ENCODE results near the gene NALCN. TPM values are rescaled to one million over a fixed set of nuclear protein-coding genes. Genes with fewer than 3 reads are reported as not detected.

Gene NALCN
- total RNA-seq, 4 donors from 2014 or later: 0.67 to 2.0 (median 1.5) TPM

DNA sequence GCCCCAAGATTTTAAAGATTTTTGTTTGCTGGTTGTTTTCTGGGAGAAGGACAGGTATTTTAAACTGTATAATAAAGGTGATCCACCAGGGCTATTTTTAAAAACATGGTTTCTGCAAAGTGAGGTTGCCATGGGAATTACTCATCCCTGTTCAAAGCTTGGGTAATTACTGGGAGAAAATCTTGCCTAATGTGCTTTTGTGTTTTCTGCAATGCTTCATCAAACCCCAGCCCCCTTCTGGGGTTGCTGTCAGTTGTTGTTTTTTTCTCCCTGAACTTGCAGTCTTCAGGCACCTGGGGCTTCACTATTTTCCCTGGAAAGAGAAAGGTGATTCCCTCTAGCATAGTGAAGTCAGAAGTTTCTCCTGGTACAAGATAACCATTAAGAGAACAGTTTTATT is 277.2 kb downstream of the NALCN start:
- DNase-seq (ENCODE audit: low spot score in 2 of 2): no peak
- no peak for TF ChIP-seq POLR2A (IDR thresholded peaks at IDR 0.05)
- TF ChIP-seq, protein P1, sequence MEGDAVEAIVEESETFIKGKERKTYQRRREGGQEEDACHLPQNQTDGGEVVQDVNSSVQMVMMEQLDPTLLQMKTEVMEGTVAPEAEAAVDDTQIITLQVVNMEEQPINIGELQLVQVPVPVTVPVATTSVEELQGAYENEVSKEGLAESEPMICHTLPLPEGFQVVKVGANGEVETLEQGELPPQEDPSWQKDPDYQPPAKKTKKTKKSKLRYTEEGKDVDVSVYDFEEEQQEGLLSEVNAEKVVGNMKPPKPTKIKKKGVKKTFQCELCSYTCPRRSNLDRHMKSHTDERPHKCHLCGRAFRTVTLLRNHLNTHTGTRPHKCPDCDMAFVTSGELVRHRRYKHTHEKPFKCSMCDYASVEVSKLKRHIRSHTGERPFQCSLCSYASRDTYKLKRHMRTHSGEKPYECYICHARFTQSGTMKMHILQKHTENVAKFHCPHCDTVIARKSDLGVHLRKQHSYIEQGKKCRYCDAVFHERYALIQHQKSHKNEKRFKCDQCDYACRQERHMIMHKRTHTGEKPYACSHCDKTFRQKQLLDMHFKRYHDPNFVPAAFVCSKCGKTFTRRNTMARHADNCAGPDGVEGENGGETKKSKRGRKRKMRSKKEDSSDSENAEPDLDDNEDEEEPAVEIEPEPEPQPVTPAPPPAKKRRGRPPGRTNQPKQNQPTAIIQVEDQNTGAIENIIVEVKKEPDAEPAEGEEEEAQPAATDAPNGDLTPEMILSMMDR (IDR thresholded peaks at IDR 0.05): no peak
- intact Hi-C loops (cut with DNase I; ENCODE audit: low total_unique reads): no loop called here
- no peak overlapping the region for H3K4me3 ChIP-seq (ENCODE audit: low read depth, poor library complexity, severe bottlenecking)

DNA sequence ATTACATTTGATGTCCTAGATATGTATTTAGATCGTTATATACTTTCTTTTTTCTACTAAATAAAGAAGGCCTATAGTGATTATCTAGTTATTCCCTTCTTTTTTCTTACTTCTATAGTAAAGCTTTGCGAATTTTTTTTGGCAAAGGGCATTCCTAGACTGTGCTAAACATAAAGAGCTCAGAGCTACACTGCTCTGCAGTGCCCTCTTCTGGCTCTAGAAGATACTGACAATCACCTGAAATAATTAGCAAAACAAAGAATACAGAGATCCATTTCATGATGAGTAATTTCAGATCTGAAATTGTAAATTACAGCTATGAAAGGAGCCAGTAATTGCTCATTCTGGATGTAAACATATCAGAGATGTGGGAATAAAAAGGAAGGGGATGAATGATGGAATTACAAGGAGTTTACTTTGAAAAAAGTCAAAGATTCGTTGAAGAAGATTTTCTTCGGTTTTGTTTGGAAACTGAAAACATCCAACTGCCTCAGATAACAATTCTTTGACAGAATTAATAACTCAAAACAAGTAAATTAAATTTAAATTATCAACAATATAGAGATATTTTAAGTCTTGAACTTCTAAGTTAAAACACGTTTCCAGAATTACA is 288.5 kb downstream of the NALCN start:
- intact Hi-C loops (cut with DNase I; ENCODE audit: low total_unique reads): loop anchor here (10.0 kb wide), 1 partner anchor 553 kb away; no protein-coding TSS in a partner anchor
- H3K4me3 ChIP-seq (ENCODE audit: low read depth, poor library complexity, severe bottlenecking): no peak overlapping the region
- TF ChIP-seq, protein P1 (IDR thresholded peaks at IDR 0.05): no peak
- TF ChIP-seq POLR2A (IDR thresholded peaks at IDR 0.05): no peak
- WGBS, 2 donors: 53 to 60% methylated on average over 5 of the region's 5 CpGs
- no peak for DNase-seq (ENCODE audit: low spot score in 2 of 2)

GRCh38 chr13:101123028-101123427 is 293.3 kb downstream of the NALCN start:
- no peak for DNase-seq (ENCODE audit: low spot score in 2 of 2)
- intact Hi-C loops (cut with DNase I; ENCODE audit: low total_unique reads): loop anchor here (10.0 kb wide), 1 partner anchor 548 kb away; no protein-coding TSS in a partner anchor
- H3K4me3 ChIP-seq (ENCODE audit: low read depth, poor library complexity, severe bottlenecking): no peak overlapping the region
- 65 to 70% methylated on average over 1 of the region's 1 CpG for WGBS, 2 donors
- TF ChIP-seq, protein P1 (IDR thresholded peaks at IDR 0.05): no peak
- TF ChIP-seq POLR2A (IDR thresholded peaks at IDR 0.05): no peak

DNA sequence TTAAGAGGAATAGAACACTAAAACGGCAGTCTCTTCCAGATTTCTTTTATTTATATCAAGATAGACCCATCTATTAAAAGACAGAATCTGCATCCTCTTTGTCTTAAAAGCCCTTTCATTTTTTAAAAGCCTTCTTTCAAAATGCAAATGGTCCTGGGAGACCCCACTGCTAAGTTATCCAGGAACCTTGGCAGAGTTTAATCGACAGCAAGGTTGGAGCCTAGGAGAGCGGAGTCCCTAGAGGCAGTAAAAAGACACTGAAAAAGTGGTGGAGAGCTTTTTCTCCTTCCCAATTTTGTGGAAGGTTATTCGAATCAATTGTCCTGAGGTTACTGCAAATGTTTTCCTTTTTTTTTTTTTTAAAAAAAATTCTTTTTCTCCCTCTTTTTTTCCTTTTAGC is 294.7 kb downstream of the NALCN start:
- 73 to 74% methylated on average over 4 of the region's 4 CpGs for WGBS, 2 donors
- no peak for DNase-seq (ENCODE audit: low spot score in 2 of 2)
- intact Hi-C loops (cut with DNase I; ENCODE audit: low total_unique reads): loop anchor here (10.0 kb wide), 1 partner anchor 547 kb away; no protein-coding TSS in a partner anchor
- no peak for TF ChIP-seq POLR2A (IDR thresholded peaks at IDR 0.05)
- TF ChIP-seq, protein P1 (IDR thresholded peaks at IDR 0.05): no peak
- H3K4me3 ChIP-seq (ENCODE audit: low read depth, poor library complexity, severe bottlenecking): no peak overlapping the region

GRCh38 chr13:101120007-101120406 is 296.3 kb downstream of the NALCN start:
- intact Hi-C loops (cut with DNase I; ENCODE audit: low total_unique reads): loop anchor here (10.0 kb wide), 1 partner anchor 545 kb away; no protein-coding TSS in a partner anchor
- H3K4me3 ChIP-seq (ENCODE audit: low read depth, poor library complexity, severe bottlenecking): no peak overlapping the region
- 60% methylated on average over 2 of the region's 2 CpGs for WGBS, 2 donors
- no peak for DNase-seq (ENCODE audit: low spot score in 2 of 2)
- no peak for TF ChIP-seq POLR2A (IDR thresholded peaks at IDR 0.05)
- TF ChIP-seq, protein P1 (IDR thresholded peaks at IDR 0.05): no peak

GRCh38 chr13:101116826-101117225 is 299.5 kb downstream of the NALCN start:
- intact Hi-C loops (cut with DNase I; ENCODE audit: low total_unique reads): no loop called here
- 76 to 79% methylated on average over 4 of the region's 4 CpGs for WGBS, 2 donors
- no peak for TF ChIP-seq POLR2A (IDR thresholded peaks at IDR 0.05)
- TF ChIP-seq, protein P1 (IDR thresholded peaks at IDR 0.05): no peak

More at GRCh38 chr13:101116826-101117225, 299.5 kb downstream of the NALCN start:
- no peak for DNase-seq (ENCODE audit: low spot score in 2 of 2)
- no peak overlapping the region for H3K4me3 ChIP-seq (ENCODE audit: low read depth, poor library complexity, severe bottlenecking)

Data from lower leg skin (tissue), 4 donors.